ENCODE data around the gene MTF2.
A peak's percentile ranks its signal among the peaks of the same experiment; 100 is the strongest.
"Not testable (repeated sequence)": the region's sequence is repeated elsewhere in the genome, so short reads cannot be mapped to it uniquely, and the experiment has no call there.

Gene MTF2

DNA sequence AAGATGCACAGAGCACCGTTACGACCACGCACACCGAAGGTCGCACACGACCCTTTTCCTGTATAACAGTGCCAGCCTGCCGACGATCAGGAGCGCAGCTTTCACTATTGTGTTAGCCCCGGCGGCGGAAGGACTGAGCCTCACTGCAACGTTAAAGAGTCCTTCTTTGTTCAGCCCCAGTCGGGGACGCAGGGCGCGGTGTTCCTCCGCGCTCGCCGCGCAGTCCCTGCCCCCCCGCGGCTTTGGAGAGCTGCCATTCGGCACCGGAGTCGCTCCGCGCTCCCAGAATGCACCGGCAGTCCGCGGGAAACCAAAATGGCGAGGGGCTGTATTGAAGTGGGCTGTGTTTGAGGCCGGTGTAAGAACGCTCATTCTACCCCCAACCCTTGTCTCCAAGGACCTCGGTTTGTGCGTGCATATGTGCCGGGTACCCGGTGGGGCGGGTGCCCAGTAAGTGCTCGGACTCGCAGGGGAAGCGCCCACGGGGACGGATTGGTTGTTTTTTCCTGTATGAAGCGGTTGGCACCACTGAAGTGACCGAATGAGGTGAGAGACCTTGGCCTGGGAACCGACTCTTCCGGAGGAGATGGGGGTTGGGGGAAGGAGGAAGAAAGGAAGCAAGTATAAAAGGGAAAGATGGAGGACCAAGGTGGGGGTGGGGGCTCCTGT, at the start of gene MTF2:
Gene MTF2, plus strand, starts transcription at position 298 of the 669 bp plus-strand sequence. Its CDS starts 244 bp downstream, at position 542.
- H3K9ac ChIP-seq (ENCODE audit: low read length) = peak within 1 kb of the TSS; percentile 100
- H3K27me3 ChIP-seq (ENCODE audit: control insufficient read depth, insufficient read depth, low read length) = no peaks in the 10 kb centered on the region
- peaks cover 6% of the 10 kb centered on the region for H3K36me3 ChIP-seq (ENCODE audit: control insufficient read depth, low read depth, low read length)
- peaks cover 11% of the 10 kb centered on the region for H3K4me1 ChIP-seq (ENCODE audit: control insufficient read depth, low read depth, low read length)
- peak within 1 kb of the TSS; percentile 99 for H3K27ac ChIP-seq (ENCODE audit: low read length)
- peaks cover 6% of the 10 kb centered on the region for H3K9me3 ChIP-seq (ENCODE audit: control insufficient read depth, low read depth, low read length)
- peak within 1 kb of the TSS; percentile 100 for H3K4me3 ChIP-seq (ENCODE audit: low read length)

- Histone ChIP-seq H3K4me1 (ENCODE audit: control insufficient read depth, low read depth, low read length) (no peaks in the 10 kb centered on the region), H3K9ac (ENCODE audit: low read length) (no peak overlapping the region), H3K36me3 (ENCODE audit: control insufficient read depth, low read depth, low read length) (no peaks in the 10 kb centered on the region), H3K27me3 (ENCODE audit: control insufficient read depth, insufficient read depth, low read length) (no peaks in the 10 kb centered on the region), H3K9me3 (ENCODE audit: control insufficient read depth, low read depth, low read length) (no peaks in the 10 kb centered on the region), H3K27ac (ENCODE audit: low read length) (no peak overlapping the region), H3K4me3 (ENCODE audit: low read length) (no peak overlapping the region)
Measured at GRCh38 chr1:93029317-93029716, 49.8 kb upstream of the MTF2 start.

DNA sequence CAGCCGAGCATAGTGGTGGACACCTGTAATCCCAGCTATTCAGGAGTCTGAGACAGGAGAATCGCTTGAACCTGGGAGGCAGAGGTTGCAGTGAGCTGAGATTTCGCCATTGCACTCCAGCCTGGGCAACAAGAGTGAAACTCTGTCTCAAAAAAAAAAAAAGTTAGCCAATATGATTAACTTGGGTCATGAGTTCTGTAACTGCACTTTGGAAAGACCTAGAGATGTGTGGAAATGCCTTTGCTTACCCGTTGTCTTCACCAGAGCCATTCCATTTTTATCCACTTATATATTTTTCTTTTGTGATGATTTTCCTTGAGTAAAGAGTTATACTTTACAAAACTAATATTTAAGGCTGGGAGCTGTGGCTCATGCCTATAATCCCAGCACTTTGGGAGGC, 48.9 kb upstream of the MTF2 start:
- H3K9ac ChIP-seq (ENCODE audit: low read length); H3K9me3 ChIP-seq (ENCODE audit: control insufficient read depth, low read depth, low read length); H3K36me3 ChIP-seq (ENCODE audit: control insufficient read depth, low read depth, low read length); H3K27ac ChIP-seq (ENCODE audit: low read length); H3K4me1 ChIP-seq (ENCODE audit: control insufficient read depth, low read depth, low read length); H3K4me3 ChIP-seq (ENCODE audit: low read length); H3K27me3 ChIP-seq (ENCODE audit: control insufficient read depth, insufficient read depth, low read length): not testable (repeated sequence)

DNA sequence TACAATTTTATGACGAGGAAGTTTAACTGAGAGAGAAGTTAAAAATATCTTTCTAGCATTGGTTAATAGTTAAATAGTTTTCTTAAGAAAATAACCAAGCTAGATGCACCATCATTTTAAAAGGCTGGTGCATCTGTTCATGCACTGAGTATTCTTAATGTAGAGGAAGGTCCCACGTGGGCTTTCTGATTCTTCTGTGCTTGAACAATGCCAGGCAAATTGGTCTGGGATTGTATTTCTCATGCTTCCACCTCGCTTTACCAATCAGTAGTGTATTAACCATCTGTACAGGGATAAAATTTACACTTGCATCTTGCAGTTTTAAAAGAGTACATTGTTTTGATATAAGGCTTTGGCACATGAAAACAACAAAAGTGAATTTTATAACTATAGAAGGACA, 47.4 kb upstream of the MTF2 start:
- no peak overlapping the region for H3K9ac ChIP-seq (ENCODE audit: low read length)
- no peak overlapping the region for H3K27ac ChIP-seq (ENCODE audit: low read length)
- no peaks in the 10 kb centered on the region for H3K36me3 ChIP-seq (ENCODE audit: control insufficient read depth, low read depth, low read length)
- H3K4me3 ChIP-seq (ENCODE audit: low read length) = no peak overlapping the region
- H3K4me1 ChIP-seq (ENCODE audit: control insufficient read depth, low read depth, low read length) = no peaks in the 10 kb centered on the region
- no peaks in the 10 kb centered on the region for H3K9me3 ChIP-seq (ENCODE audit: control insufficient read depth, low read depth, low read length)
- no peaks in the 10 kb centered on the region for H3K27me3 ChIP-seq (ENCODE audit: control insufficient read depth, insufficient read depth, low read length)

DNA sequence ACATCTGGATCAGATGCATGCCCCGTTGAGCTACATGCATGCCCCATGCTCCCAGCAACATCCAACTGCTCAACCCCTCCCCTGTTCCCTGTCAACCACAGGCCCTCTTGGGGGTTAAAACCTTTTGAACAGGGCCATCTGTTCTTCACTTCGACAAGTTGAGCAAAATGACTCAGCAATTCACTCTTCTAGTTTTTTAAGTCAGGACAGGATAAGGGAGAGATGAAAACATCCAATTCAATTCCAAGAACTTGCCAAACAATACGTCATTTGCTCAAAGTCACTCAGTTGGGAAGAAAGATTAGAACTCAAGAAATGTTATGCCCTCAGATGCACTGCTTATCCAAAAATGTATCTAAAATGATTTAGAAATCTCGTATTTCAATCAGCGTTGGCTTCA, 46.1 kb upstream of the MTF2 start:
- H3K27me3 ChIP-seq (ENCODE audit: control insufficient read depth, insufficient read depth, low read length) = no peaks in the 10 kb centered on the region
- H3K9me3 ChIP-seq (ENCODE audit: control insufficient read depth, low read depth, low read length) = no peaks in the 10 kb centered on the region
- H3K36me3 ChIP-seq (ENCODE audit: control insufficient read depth, low read depth, low read length) = no peaks in the 10 kb centered on the region
- H3K4me3 ChIP-seq (ENCODE audit: low read length) = no peak overlapping the region
- H3K9ac ChIP-seq (ENCODE audit: low read length) = no peak overlapping the region
- H3K4me1 ChIP-seq (ENCODE audit: control insufficient read depth, low read depth, low read length) = no peaks in the 10 kb centered on the region
- H3K27ac ChIP-seq (ENCODE audit: low read length) = no peak overlapping the region

DNA sequence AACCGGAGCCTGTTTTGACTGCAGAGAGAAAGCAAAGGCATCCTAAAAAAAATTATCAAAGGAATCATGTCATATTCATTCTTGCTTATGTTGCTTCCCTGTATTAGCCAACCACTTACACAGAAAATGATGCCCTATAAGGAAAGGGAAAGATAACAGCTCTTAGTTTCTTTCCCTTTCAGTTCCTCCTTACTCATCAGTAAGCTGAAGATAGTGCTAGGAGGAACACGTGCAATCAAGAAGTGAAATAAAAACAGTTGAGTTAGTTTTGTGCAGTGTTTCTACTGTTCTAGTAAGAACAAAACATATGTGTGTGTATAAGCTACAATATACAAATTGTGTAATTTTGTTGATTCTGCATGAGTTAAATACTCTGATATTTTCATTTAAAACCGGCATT, 45.3 kb upstream of the MTF2 start:
- Histone ChIP-seq H3K9me3 (ENCODE audit: control insufficient read depth, low read depth, low read length) (no peaks in the 10 kb centered on the region), H3K4me3 (ENCODE audit: low read length) (no peak overlapping the region), H3K4me1 (ENCODE audit: control insufficient read depth, low read depth, low read length) (no peaks in the 10 kb centered on the region), H3K9ac (ENCODE audit: low read length) (no peak overlapping the region), H3K27ac (ENCODE audit: low read length) (no peak overlapping the region), H3K27me3 (ENCODE audit: control insufficient read depth, insufficient read depth, low read length) (no peaks in the 10 kb centered on the region), H3K36me3 (ENCODE audit: control insufficient read depth, low read depth, low read length) (no peaks in the 10 kb centered on the region)

DNA sequence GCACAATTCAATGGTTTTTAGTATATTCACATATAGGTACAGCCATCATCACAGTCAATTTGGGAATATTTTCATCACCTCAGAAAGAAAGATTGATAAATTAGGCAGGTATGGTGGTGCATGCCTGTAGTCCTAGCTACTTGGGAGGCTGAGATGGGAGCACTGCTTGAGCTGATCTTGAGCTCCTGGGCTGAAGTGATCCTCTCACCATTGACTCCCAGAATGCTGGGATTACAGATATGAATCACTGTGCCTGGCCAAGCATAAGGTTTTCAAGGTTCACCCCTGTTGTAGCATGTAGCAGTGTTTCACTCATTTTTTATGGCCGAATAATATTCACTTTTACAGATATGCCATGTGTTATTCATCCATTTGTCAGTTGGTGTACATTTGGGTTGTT, 44.7 kb upstream of the MTF2 start:
- H3K27me3 ChIP-seq (ENCODE audit: control insufficient read depth, insufficient read depth, low read length) = no peaks in the 10 kb centered on the region
- H3K4me1 ChIP-seq (ENCODE audit: control insufficient read depth, low read depth, low read length) = no peaks in the 10 kb centered on the region
- H3K27ac ChIP-seq (ENCODE audit: low read length) = no peak overlapping the region
- no peaks in the 10 kb centered on the region for H3K9me3 ChIP-seq (ENCODE audit: control insufficient read depth, low read depth, low read length)
- no peaks in the 10 kb centered on the region for H3K36me3 ChIP-seq (ENCODE audit: control insufficient read depth, low read depth, low read length)
- H3K4me3 ChIP-seq (ENCODE audit: low read length) = no peak overlapping the region
- H3K9ac ChIP-seq (ENCODE audit: low read length) = no peak overlapping the region

GRCh38 chr1:93036672-93037071, 42.4 kb upstream of the MTF2 start:
- H3K27ac ChIP-seq (ENCODE audit: low read length) = no peak overlapping the region
- H3K4me1 ChIP-seq (ENCODE audit: control insufficient read depth, low read depth, low read length) = no peaks in the 10 kb centered on the region

GRCh38 chr1:93042187-93043056, 36.7 kb upstream of the MTF2 start:
- H3K4me3 ChIP-seq (ENCODE audit: low read length) = no peak overlapping the region
- H3K9ac ChIP-seq (ENCODE audit: low read length) = no peak overlapping the region
- H3K27ac ChIP-seq (ENCODE audit: low read length) = no peak overlapping the region

More at GRCh38 chr1:93036672-93037071, 42.4 kb upstream of the MTF2 start:
- no peak overlapping the region for H3K9ac ChIP-seq (ENCODE audit: low read length)
- H3K36me3 ChIP-seq (ENCODE audit: control insufficient read depth, low read depth, low read length) = no peaks in the 10 kb centered on the region
- H3K4me3 ChIP-seq (ENCODE audit: low read length) = no peak overlapping the region
- no peaks in the 10 kb centered on the region for H3K27me3 ChIP-seq (ENCODE audit: control insufficient read depth, insufficient read depth, low read length)
- no peaks in the 10 kb centered on the region for H3K9me3 ChIP-seq (ENCODE audit: control insufficient read depth, low read depth, low read length)

GRCh38 chr1:93043057-93043557, 36.0 kb upstream of the MTF2 start:
- H3K4me3 ChIP-seq (ENCODE audit: low read length) = no peak overlapping the region
- H3K36me3 ChIP-seq (ENCODE audit: control insufficient read depth, low read depth, low read length) = no peaks in the 10 kb centered on the region
- no peaks in the 10 kb centered on the region for H3K9me3 ChIP-seq (ENCODE audit: control insufficient read depth, low read depth, low read length)
- H3K27me3 ChIP-seq (ENCODE audit: control insufficient read depth, insufficient read depth, low read length) = no peaks in the 10 kb centered on the region
- no peak overlapping the region for H3K9ac ChIP-seq (ENCODE audit: low read length)
- H3K27ac ChIP-seq (ENCODE audit: low read length) = no peak overlapping the region
- no peaks in the 10 kb centered on the region for H3K4me1 ChIP-seq (ENCODE audit: control insufficient read depth, low read depth, low read length)

More at GRCh38 chr1:93042187-93043056, 36.7 kb upstream of the MTF2 start:
- no peaks in the 10 kb centered on the region for H3K9me3 ChIP-seq (ENCODE audit: control insufficient read depth, low read depth, low read length)
- H3K27me3 ChIP-seq (ENCODE audit: control insufficient read depth, insufficient read depth, low read length) = no peaks in the 10 kb centered on the region
- H3K36me3 ChIP-seq (ENCODE audit: control insufficient read depth, low read depth, low read length) = no peaks in the 10 kb centered on the region
- H3K4me1 ChIP-seq (ENCODE audit: control insufficient read depth, low read depth, low read length) = no peaks in the 10 kb centered on the region

GRCh38 chr1:93047618-93048017, 31.5 kb upstream of the MTF2 start:
- Histone ChIP-seq H3K4me3 (ENCODE audit: low read length) (no peak overlapping the region), H3K36me3 (ENCODE audit: control insufficient read depth, low read depth, low read length) (no peaks in the 10 kb centered on the region), H3K27me3 (ENCODE audit: control insufficient read depth, insufficient read depth, low read length) (no peaks in the 10 kb centered on the region), H3K9ac (ENCODE audit: low read length) (no peak overlapping the region), H3K27ac (ENCODE audit: low read length) (no peak overlapping the region), H3K9me3 (ENCODE audit: control insufficient read depth, low read depth, low read length) (no peaks in the 10 kb centered on the region), H3K4me1 (ENCODE audit: control insufficient read depth, low read depth, low read length) (no peaks in the 10 kb centered on the region)

Measured in iPS-18a (cell line).